Measurements from ENCODE around the gene MDH2. TPM values are rescaled to one million over a fixed set of nuclear protein-coding genes. Genes with fewer than 3 reads are reported as not detected.
"Not testable (repeated sequence)": the region's sequence is repeated elsewhere in the genome, so short reads cannot be mapped to it uniquely, and the experiment has no call there.

MDH2 gene
- polyA plus RNA-seq, 4 donors: 137 to 217 (median 207) TPM

- DNase-seq (ENCODE audit: low read depth in 4 of 4, low spot score in 3 of 4): not testable (repeated sequence)
These were observed 58.2 kb downstream of the MDH2 start for GRCh38 chr7:76106130-76106529.

DNA sequence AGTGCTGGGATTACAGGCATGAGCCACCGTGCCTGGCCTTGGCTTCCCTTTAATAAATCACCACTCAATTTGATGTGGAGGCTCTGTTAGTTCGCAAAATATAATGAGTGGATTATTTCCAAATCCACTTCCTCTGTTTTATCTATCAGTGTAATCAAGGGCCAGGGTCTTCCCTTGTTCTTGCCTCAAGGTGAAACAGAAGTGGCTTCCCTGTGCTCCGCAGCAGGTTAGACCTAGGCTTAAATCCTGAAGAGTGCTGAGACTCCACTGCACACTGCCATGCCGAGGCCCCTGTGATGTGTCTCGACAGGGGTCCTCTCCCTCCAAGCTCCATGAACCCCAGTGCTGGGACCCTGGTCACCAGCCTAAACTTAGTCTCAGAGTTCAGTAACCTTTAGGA lies 59.0 kb downstream of the MDH2 start:
- DNase-seq (ENCODE audit: low read depth in 4 of 4, low spot score in 3 of 4): no peak

- DNase-seq (ENCODE audit: low read depth in 4 of 4, low spot score in 3 of 4): peak in 1 of 4 donors; percentile 25
These were observed 60.8 kb downstream of the MDH2 start for GRCh38 chr7:76108540-76109233.

DNA sequence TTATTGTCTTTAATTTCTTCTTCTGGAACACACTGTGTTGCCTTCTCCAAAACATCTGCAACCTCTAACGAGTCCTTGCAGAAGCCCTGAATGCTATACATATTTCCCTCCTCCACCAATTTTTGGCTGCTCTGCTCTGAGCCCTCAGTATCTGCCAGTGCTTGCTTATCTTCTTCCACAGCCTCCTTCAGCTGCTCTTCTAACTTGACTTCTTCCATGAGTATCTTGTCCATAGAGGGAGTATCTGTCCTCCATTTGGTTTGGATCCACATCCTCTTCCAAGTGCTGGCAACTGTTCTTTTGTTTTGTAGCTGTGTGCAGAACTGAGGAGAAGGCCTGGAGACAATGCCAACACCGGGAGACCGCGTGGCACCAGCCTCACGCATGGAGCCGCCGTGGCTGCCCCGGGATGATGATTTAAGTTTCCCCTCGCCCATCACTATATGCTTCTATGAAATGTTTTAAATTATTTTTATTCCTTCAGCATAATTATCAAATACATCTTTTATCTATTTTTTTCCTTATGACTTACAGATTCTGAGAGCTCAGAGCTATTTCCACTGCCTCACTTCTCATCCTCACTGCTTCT lies 65.2 kb downstream of the MDH2 start:
- not testable (repeated sequence) for DNase-seq (ENCODE audit: low read depth in 4 of 4, low spot score in 3 of 4)

- DNase-seq (ENCODE audit: low read depth in 4 of 4, low spot score in 3 of 4): not testable (repeated sequence)
These were observed 66.8 kb downstream of the MDH2 start for GRCh38 chr7:76114742-76115141.

Other genes with a start within 250 kb of the MDH2 start
- 1 to 10 TPM in 1 of 4 donors, under 1 TPM in 1, not detected in 2; 0.29 to 2.3 TPM for gene CCL24, start 234.3 kb upstream of the MDH2 start, polyA plus RNA-seq (ENCODE audit: insufficient read length in 4 of 4)
- 10 to 100 TPM; 37.2 to 77.9 (median 65.8) TPM for gene RHBDD2, start 169.1 kb upstream of the MDH2 start, polyA plus RNA-seq (ENCODE audit: insufficient read length in 4 of 4)
- 10 to 100 TPM; 50.8 to 70.5 (median 62.1) TPM for gene POR, start 133.0 kb upstream of the MDH2 start, polyA plus RNA-seq (ENCODE audit: insufficient read length in 4 of 4)
- 10 to 100 TPM; 26.0 to 56.8 (median 49.7) TPM for gene TMEM120A, start 53.5 kb upstream of the MDH2 start, polyA plus RNA-seq (ENCODE audit: insufficient read length in 4 of 4)
- 10 to 100 TPM; 27.3 to 55.3 (median 38.9) TPM for gene STYXL1, start 106 bp upstream of the MDH2 start, polyA plus RNA-seq (ENCODE audit: insufficient read length in 4 of 4)
- gene SRRM3, start 153.8 kb downstream of the MDH2 start, polyA plus RNA-seq (ENCODE audit: insufficient read length in 4 of 4): 1 to 10 TPM in 2 of 4 donors, under 1 TPM in 2; 0.14 to 2.2 (median 1.2) TPM